ENCODE measurements around the gene ACAT2. TPM values are rescaled to one million over a fixed set of nuclear protein-coding genes. Genes with fewer than 3 reads are reported as not detected.
"Not testable (repeated sequence)": the region's sequence is repeated elsewhere in the genome, so short reads cannot be mapped to it uniquely, and the experiment has no call there.

The ACAT2 gene
- total RNA-seq (100 to 1,000 TPM in 1 of 7 donors, 10 to 100 TPM in 4, 1 to 10 TPM in 2; 7.2 to 113 (median 20.3) TPM), polyA plus RNA-seq (10 to 100 TPM; 15.3 to 56.6 TPM)
- long read RNA-seq, donor 1, transcript ACAT2-201 (9 exons, 3,180 nt): major isoform, 107 of 124 reads
- long read RNA-seq, donor 1, partial matches to known transcripts: 8 of 124 reads
- long read RNA-seq, donor 1, other reads (novel, unspliced or antisense): 9 of 124 reads
- long read RNA-seq, donor 2, transcript ACAT2-201 (9 exons, 3,180 nt): major isoform, 49 of 929 reads
- long read RNA-seq, donor 2, partial matches to known transcripts: 616 of 929 reads
- long read RNA-seq, donor 2, other reads (novel, unspliced or antisense): 264 of 929 reads
- long read RNA-seq, donor 3, transcript ACAT2-201 (9 exons, 3,180 nt): major isoform, 19 of 23 reads
- long read RNA-seq, donor 3, partial matches to known transcripts: 0 of 23 reads
- long read RNA-seq, donor 3, other reads (novel, unspliced or antisense): 4 of 23 reads

GRCh38 chr6:159761873-159762680, at the start of gene ACAT2:
ACAT2 (plus strand) TSS chr6:159762045; CDS start chr6:159762088, 43 bp downstream.
- peak within 1 kb of the TSS; percentile 98 to 100 for H3K27ac ChIP-seq
- DNase-seq: peak; percentile 95 to 97 (median 96)
- intact Hi-C loops (cut with DNase I): loop anchor here in 2 of 4 donors (2.0 to 5.0 kb wide), 2 partner anchors 27 to 70 kb away; partner anchors contain the start of genes SOD2 (in 1 of the 2) and TCP1 (in 1 of the 2)
- TF ChIP-seq CTCF (IDR thresholded peaks at IDR 0.05) (peak in 1 of 3 donors; percentile 33), POLR2A (IDR thresholded peaks at IDR 0.05) (peak; percentile 69), EP300 (IDR thresholded peaks at IDR 0.05) (peak; percentile 36)
- peaks cover 12% of the 10 kb centered on the region for H3K4me1 ChIP-seq (ENCODE audit: insufficient read depth)
- 0 to 1% (median 0%) methylated on average over 56 to 76 of the region's 76 CpGs for WGBS, 3 donors
- no peaks in the 10 kb centered on the region for H3K9me3 ChIP-seq
- H3K36me3 ChIP-seq: no peaks in the 10 kb centered on the region
- H3K27me3 ChIP-seq: no peaks in the 10 kb centered on the region
- H3K4me3 ChIP-seq: peak within 1 kb of the TSS; percentile 86

GRCh38 chr6:159712389-159712788, 49.5 kb upstream of the ACAT2 start:
- H3K27ac ChIP-seq; H3K36me3 ChIP-seq; H3K4me3 ChIP-seq; H3K9me3 ChIP-seq; DNase-seq; intact Hi-C loops (cut with DNase I); H3K4me1 ChIP-seq (ENCODE audit: insufficient read depth); H3K27me3 ChIP-seq: not testable (repeated sequence)
- WGBS, 3 donors: 85 to 95% (median 94%) methylated on average over 3 of the region's 3 CpGs

GRCh38 chr6:159713984-159714383, 47.9 kb upstream of the ACAT2 start:
- no peak for DNase-seq
- 72 to 85% (median 76%) methylated on average over 7 of the region's 7 CpGs for WGBS, 3 donors
- no peak overlapping the region for H3K27ac ChIP-seq

GRCh38 chr6:159714404-159714803, 47.4 kb upstream of the ACAT2 start:
- no peak overlapping the region for H3K27ac ChIP-seq
- intact Hi-C loops (cut with DNase I): no loop called here
- H3K27me3 ChIP-seq: no peaks in the 10 kb centered on the region
- 65 to 73% (median 68%) methylated on average over 5 of the region's 5 CpGs for WGBS, 3 donors
- H3K4me1 ChIP-seq (ENCODE audit: insufficient read depth): peaks cover 4% of the 10 kb centered on the region
- no peak for TF ChIP-seq CTCF (IDR thresholded peaks at IDR 0.05)
- TF ChIP-seq POLR2A (IDR thresholded peaks at IDR 0.05): no peak
- TF ChIP-seq EP300 (IDR thresholded peaks at IDR 0.05): no peak
- H3K4me3 ChIP-seq: no peak overlapping the region
- no peaks in the 10 kb centered on the region for H3K36me3 ChIP-seq
- no peaks in the 10 kb centered on the region for H3K9me3 ChIP-seq
- DNase-seq: no peak

More at GRCh38 chr6:159713984-159714383, 47.9 kb upstream of the ACAT2 start:
- intact Hi-C loops (cut with DNase I): no loop called here
- Histone ChIP-seq H3K4me1 (ENCODE audit: insufficient read depth) (peaks cover 4% of the 10 kb centered on the region), H3K4me3 (no peak overlapping the region), H3K36me3 (no peaks in the 10 kb centered on the region), H3K9me3 (no peaks in the 10 kb centered on the region), H3K27me3 (no peaks in the 10 kb centered on the region)
- TF ChIP-seq POLR2A (IDR thresholded peaks at IDR 0.05): no peak
- no peak for TF ChIP-seq CTCF (IDR thresholded peaks at IDR 0.05)
